Activated naive CD8-positive, alpha-beta T cell treated with anti-CD3 and anti-CD28 coated beads, Interleukin-2, amount 50 U/mL, for 16 hours (primary cell): ENCODE measurements around the gene PDGFB.

Experiments used
- DNase-seq: peaks from one replicate; pipeline ENCODE4 v3.0.0-alpha.2; 2020; ENCODE audit warnings: low read depth, low spot score

The PDGFB gene

DNA sequence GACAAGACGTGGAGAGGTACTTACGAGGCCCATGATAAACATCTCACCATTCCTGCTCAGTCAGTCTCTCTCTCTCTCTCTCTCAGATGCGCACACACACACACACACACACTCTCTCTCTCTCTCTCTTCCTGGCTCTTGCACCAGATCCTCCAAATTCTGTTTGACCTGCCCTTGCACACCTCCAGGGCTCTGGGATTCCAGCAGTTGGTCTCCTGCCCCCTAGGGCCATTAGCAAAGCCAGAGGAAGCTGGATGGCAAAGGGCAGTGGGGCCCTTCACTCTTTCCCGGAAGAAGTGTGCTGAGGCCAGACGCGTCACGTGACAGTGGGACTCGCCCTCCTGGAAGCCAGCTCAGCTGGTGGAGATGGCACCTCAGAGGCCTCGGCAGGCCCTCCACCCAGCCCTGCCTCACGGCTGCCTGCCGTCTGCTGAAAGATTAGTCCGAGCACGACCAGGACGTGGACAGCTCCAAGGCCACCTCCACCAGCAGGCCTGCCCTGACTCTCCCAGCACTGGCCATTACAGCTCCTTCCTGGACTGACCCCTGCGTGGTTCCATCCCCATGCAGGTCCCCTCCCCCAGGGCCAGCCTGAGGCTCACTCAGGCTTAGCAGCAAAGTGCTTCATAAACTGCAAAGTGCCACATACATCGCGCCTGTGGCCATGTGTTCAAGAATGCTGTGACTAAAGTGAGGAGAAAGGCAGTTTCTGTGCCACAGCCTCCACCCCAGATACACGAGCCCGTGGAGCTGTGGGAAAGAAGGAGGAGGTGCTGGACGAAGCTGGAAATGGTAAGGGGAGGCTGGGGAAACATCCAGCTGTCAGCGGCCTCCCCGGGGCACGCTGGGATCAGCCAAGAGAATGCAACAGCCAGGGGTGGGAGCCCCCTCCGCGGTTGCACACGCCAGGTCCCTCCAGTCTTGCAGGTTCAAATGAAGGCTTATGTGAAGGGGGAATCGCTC lies 3.7 kb downstream of the PDGFB start:
- DNase-seq, result no peak

DNA sequence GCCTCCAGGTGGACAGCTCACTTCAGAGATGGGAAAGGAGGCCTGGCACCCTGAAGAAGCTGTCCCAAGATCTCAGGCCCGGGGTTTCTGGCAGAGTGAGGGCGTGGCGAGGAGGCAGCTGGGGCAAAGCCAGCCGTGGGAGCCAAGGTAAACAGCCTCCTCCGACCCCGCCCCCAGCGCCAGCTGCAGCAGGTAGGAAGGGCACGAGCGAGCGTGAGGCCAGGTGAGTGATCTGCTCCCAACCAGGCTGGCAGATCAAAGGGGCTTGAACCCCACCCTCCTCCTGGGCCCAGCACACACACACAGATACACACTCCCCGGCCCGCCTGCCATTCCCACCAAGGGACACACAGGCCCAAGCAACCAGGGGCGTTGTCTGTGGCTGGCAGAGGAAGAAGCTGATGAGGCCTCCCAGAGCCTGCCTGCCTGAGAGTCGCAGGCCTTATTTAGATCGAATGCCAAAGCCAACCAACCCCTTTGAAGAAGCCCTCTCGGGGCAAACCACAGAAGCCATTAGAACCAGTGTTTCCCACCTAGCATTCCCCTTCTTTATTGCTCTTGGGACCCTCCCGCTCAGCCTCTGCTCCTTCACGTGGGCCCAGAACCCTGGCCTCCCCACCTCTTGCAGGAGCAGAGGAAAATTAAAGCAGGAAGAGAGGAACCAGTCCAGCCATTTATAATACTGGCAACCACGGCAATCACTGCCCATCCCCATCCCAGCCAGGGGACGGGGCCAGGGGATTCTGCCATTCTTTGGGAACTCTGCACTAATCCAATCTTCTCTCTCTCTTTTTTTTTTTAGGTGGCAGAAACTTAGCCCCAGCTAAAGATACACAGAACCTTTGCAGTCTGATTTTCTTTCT lies 5.0 kb downstream of the PDGFB start:
- DNase-seq, result no peak

- no peak for DNase-seq
These were observed 5.7 kb downstream of the PDGFB start for GRCh38 chr22:39238966-39239505.

GRCh38 chr22:39238561-39238960 lies 6.2 kb downstream of the PDGFB start:
- DNase-seq, result no peak

DNA sequence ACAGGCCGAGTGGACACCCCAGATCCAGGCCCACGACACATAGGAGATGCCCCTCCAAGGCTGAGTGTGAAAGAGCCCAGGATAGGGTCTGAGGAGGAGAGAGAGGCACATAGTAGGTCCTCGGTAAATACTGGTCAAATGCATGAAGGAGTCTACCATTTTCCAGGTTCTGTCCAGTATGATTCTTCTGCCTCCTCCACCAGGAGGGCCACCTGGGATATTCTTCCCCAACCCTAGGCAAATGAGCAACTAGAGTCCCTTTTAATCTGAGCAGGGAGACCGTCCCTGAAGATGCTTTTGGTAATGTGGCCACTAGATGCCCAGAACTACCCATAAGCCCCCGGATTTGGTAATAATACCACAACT lies 6.7 kb downstream of the PDGFB start:
- no peak for DNase-seq

- no peak for DNase-seq
These were observed 7.3 kb downstream of the PDGFB start for GRCh38 chr22:39237318-39238100.

DNA sequence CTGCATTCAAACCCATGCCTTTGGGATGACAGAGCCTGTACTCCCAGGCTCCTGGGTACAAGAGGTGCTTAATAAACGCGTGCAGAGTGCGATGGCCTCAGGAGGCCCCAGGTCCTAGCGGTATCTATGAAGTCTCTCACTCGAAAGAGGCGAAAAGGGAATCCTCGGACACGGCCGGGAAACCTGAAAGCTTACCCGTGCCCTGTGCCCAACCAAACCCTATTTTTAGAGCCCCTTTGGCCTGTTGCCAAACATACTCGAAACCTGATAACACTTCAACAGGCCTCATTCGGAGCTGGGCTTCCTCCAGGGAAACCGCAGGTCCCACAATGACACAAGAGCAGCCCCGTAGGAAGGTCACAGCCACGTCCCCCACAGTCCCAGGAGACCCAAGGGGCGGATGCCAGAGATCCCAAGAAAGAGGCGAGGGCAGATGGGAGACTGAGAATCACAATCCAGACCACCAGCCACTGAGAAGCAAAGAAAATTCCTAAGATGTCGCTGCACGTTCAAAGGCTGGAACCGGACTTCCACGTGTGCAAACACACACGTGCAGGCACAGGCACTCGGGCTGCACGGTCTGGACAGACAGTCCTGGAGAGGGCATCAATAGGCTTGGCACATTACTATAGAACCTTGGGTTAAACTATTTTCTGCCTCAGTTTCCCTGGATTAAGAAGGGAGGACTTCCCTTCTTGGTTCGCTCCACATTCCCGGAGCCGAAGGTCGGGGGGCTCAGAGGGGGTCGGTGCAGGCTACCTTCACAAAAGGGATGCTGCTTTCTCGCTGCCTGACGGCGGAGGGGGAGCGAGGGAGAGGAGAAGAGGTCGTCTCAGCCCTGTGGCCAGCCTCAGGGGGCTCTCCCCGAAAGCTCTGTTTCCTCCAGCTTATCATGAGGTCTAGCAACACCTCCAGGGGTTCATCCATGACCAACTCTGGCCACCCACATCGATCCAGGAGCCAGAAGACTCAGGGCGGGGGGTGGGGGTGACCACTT lies 8.2 kb downstream of the PDGFB start:
- no peak for DNase-seq

GRCh38 chr22:39234867-39235687 lies 9.7 kb downstream of the PDGFB start:
- DNase-seq, result no peak

DNA sequence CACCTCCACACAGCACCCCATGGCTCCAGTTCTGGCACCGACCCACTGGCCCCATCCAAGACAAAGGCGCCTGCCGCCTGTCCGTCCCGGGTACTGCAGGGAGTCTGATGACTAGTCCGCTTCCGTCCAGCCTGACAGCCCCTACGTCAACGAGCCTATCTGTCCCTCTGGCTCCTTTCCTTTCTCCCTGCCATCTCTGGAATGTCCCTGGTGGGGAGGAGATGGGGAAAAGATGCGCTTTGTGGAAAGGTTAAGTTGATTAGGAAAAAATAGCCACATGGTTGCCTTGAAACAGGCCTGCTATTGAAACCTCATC lies 10.4 kb downstream of the PDGFB start:
- DNase-seq, result no peak

- no peak for DNase-seq
These were observed 10.9 kb downstream of the PDGFB start for GRCh38 chr22:39233710-39234471.

DNA sequence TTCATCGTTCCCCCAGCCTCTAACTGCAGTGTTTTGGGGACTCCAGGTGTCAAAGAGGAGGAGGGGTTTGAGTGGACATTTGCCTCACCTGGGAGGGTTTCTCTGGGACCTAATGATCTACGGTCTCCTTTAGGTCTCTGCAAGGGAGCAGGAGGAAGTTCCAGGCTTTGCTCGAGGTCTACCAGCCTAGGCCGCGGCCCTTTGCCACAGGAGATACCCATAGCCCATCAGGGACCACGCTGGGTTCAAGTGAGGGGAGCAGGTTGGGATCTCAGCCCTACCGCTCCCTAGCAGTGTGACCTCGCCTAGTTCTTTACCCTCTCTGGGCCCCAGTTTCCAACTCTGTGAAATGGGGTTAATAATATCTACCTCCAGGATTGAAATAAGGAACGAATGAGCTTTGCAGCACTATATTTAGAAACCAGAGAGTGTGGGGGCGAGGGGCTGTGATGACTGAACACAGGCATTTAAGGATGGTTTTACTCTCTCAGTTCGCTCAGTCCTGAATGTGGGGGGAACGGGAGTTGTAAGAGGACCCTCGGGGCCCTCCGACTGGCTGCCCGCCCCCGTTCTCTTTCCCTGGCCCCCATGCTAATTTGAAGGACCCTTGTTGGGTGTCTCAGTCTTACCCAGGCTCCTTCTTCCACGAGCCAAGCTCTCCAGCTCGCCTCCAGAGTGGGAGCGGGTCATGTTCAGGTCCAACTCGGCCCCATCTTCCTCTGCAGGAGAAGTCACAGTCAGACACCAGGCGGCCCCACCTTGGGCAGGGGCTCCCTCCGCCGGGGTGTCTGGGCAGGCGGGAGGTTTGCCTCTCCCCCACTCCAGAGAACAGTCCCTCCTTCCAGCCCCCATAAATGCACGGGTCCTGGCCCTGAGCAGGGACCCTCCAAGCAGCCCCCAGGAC lies 11.7 kb downstream of the PDGFB start:
- DNase-seq, result no peak

- DNase-seq, result no peak
These were observed 12.5 kb downstream of the PDGFB start for GRCh38 chr22:39232246-39232645.

DNA sequence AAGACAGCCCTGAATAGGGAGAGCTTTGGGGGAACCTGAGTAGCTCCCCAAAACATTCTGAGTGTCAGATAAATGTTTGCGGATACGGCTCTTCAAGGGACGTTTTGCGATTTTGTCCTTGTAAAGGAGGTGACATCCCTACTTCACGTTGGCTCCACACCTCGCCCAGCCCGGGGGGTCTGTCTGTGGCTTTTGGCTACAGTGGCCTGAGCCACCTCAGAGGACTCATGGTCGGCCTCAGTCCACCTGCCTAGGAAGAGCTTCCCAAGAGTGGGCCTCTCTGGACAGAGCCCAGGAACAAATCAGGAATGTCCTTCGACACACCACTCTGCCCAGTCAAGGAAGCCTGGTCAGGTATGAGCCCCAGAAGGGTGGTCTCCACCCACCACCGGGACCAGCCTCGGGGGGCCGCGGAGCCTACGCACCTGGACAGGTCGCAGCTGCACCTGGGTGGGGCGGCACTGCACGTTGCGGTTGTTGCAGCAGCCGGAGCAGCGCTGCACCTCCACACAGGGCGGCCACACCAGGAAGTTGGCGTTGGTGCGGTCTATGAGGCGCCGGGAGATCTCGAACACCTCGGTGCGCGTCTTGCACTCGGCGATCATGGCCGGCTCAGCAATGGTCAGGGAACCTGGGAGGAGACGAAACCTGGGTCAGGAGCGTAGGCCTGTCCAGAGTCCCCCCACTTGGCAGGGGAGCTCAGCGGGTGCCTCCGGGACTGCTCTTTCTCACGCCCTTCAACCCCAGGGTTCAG lies 13.4 kb downstream of the PDGFB start:
- DNase-seq, result no peak

GRCh38 chr22:39230261-39231196 lies 14.3 kb downstream of the PDGFB start:
- no peak for DNase-seq

DNA sequence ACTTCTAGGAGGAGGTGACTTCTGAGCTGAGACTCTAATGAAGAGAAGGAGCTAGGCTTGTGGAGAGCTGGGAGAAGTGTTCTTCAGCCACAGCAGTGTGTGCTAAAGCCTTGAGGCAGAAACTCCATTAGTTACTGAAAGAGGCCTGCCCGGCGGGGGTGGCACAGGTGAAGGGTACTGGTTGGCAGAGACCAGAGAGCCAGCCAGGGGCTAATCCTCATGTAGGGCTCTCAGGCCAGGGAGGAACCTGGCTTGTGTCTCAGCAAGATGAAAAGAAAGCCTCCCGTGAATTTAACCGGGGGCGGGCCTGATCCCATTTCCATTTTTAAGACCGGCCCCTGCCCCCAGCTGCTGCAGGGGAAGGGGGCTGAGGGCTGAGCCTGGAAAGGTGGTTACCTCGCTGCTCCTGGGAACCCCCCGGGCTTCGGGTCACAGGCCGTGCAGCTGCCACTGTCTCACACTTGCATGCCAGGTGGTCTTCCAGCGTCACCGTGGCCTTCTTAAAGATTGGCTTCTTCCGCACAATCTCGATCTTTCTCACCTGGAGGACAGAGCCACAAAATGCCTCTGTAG lies 15.0 kb downstream of the PDGFB start:
- DNase-seq, result no peak

GRCh38 chr22:39229075-39229474 lies 15.7 kb downstream of the PDGFB start:
- DNase-seq, result no peak
